Duodenal mucosa (tissue), 2 donors: ENCODE measurements around the gene LRRC36.
"Not testable (repeated sequence)": the region's sequence is repeated elsewhere in the genome, so short reads cannot be mapped to it uniquely, and the experiment has no call there.

ENCODE experiments used
- H3K27ac ChIP-seq: one replicate; pipeline ENCODE4 v1.7.0; 2013; ENCODE audit warnings: low read depth, low read length
- H3K27me3 ChIP-seq, 2 donors: one replicate each; pipeline ENCODE4 v1.7.0; 2013; ENCODE audit warnings: low read length in 2 of 2, control low read depth in 1 of 2; ENCODE audit not compliant: insufficient read depth in 2 of 2, control insufficient read depth in 1 of 2
- H3K36me3 ChIP-seq, 2 donors: one replicate each; pipeline ENCODE4 v1.7.0; 2013; ENCODE audit warnings: low read length in 2 of 2, control low read depth in 1 of 2; ENCODE audit not compliant: insufficient read depth in 2 of 2, control insufficient read depth in 1 of 2
- H3K4me1 ChIP-seq, 2 donors: one replicate each; pipeline ENCODE4 v1.7.0; 2013; ENCODE audit warnings: low read length in 2 of 2, control low read depth in 1 of 2; ENCODE audit not compliant: insufficient read depth in 2 of 2, control insufficient read depth in 1 of 2
- H3K4me3 ChIP-seq, 2 donors: one replicate each; pipeline ENCODE4 v1.7.0; 2013; ENCODE audit warnings: low read length in 2 of 2, low read depth in 1 of 2
- H3K9ac ChIP-seq, 2 donors: one replicate each; pipeline ENCODE4 v1.7.0; 2013; ENCODE audit warnings: low read length in 2 of 2, low read depth in 1 of 2
- H3K9me3 ChIP-seq, 2 donors: one replicate each; pipeline ENCODE4 v1.7.0; 2013; ENCODE audit warnings: low read length in 2 of 2, control low read depth in 1 of 2; ENCODE audit not compliant: control insufficient read depth in 1 of 2

LRRC36 gene

DNA sequence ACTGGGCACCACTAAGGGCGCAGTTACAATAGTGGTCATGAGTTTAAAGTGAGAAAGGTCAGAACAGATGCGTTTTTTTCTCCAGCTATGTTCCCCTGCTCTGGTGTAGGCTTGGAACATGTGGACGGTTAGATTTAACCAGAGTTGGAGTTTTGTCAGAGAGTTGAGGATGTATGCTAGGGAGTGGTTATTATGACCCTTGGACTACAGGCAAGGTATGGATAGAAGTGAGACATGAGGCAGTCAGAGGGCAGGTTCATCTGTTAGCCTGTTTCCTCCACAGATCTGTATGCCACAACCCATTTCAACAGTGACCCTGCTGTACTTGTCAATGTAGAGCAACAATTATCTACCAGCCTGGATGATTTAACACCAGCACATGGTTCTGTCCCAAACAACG is 44.0 kb downstream of the LRRC36 start:
- Histone ChIP-seq H3K27me3 (no peaks in the 10 kb centered on the region), H3K36me3 (no peaks in the 10 kb centered on the region), H3K4me3 (no peak overlapping the region), H3K9ac (no peak overlapping the region), H3K4me1 (peaks cover 5 to 9% of the 10 kb centered on the region in 2 donors), H3K27ac (no peak overlapping the region), H3K9me3 (no peaks in the 10 kb centered on the region)

DNA sequence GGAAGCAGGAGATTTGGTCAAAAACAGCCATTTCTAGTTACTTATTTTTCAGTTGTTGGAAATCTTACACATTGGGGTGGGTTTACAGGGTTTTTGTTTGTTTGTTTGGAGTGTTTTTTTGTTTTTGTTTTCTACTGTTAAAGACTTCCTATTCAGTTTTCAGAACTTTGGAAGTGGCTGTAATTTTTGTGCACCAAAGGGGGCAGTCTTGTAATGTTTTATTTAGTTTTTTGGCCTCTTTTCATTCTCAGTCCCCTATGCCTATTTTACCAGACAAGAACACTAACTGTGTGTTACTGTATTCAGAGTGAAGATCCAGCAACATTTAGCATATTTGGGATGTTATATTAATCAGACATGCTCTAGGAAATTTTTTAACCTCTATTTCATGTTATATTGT is 46.0 kb downstream of the LRRC36 start:
- peaks cover 5 to 9% of the 10 kb centered on the region in 2 donors for H3K4me1 ChIP-seq
- no peak overlapping the region for H3K27ac ChIP-seq
- no peak overlapping the region for H3K9ac ChIP-seq
- H3K27me3 ChIP-seq = peaks cover 0 to 3% of the 10 kb centered on the region in 2 donors
- no peaks in the 10 kb centered on the region for H3K9me3 ChIP-seq
- no peak overlapping the region for H3K4me3 ChIP-seq
- no peaks in the 10 kb centered on the region for H3K36me3 ChIP-seq

- H3K4me1 ChIP-seq, H3K9ac ChIP-seq, H3K27me3 ChIP-seq, H3K36me3 ChIP-seq, H3K27ac ChIP-seq, H3K4me3 ChIP-seq, H3K9me3 ChIP-seq: not testable (repeated sequence)
Measured at GRCh38 chr16:67376012-67376411, 49.4 kb downstream of the LRRC36 start.

GRCh38 chr16:67378642-67379041 is 52.0 kb downstream of the LRRC36 start:
- Histone ChIP-seq H3K9ac (no peak overlapping the region), H3K27ac (no peak overlapping the region), H3K4me1 (no peaks in the 10 kb centered on the region), H3K27me3 (peaks cover 0 to 3% of the 10 kb centered on the region in 2 donors), H3K9me3 (no peaks in the 10 kb centered on the region), H3K4me3 (no peak overlapping the region), H3K36me3 (no peaks in the 10 kb centered on the region)

DNA sequence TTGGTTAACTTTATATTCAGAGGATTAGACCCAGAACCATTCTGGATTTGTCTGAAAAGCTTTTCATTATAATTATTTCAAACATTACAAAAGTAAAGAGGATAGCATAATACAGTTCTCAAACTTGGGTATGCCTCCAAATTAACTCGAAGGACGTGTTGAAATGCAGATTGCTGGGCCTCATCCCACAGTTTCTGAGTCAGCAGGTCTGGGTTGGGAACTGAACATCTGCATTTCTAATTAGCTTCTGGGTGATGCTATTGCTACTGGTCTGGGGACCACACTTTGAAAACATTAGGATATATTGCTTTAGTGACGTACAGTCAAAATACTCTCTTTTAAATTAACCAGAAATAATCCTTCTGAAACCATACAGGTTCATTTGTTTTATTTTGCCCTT is 56.7 kb downstream of the LRRC36 start:
- Histone ChIP-seq H3K9ac (no peak overlapping the region), H3K9me3 (no peaks in the 10 kb centered on the region), H3K36me3 (no peaks in the 10 kb centered on the region), H3K27me3 (no peaks in the 10 kb centered on the region), H3K4me1 (no peaks in the 10 kb centered on the region), H3K27ac (no peak overlapping the region), H3K4me3 (no peak overlapping the region)

DNA sequence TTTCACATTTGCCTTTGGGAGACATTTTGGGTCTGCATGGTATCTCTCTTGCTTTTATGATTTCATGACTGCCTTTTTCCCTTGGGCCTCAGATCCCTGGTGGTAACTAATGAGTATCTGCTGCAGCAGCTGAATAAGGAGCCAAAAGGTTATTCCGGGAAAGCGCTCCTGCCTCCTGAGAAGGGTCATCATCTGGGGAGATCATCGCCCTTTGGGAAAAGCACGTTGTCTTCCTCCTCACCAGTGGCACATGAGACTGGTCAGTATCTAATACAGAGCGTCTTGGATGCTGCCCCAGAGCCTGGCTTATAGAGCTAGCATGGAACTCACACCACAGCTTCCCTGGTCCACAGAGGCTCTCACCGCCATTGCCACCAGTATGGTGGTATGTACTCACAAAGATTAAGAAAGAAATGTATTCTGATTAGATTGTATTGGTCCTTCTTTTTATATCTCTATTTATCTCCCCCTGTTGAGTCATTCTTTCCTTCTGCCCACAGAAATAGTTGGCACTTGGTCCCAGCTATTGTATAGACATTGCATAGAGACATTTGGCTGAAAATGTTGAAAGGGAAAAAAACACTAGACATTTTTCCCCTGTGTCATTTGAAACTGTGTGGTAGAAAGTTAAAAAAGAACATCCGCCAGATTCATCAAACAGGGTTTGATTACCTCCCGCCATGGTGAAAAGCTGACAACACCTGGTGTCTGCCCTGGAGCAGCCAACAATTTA is 58.3 kb downstream of the LRRC36 start:
- H3K27me3 ChIP-seq = no peaks in the 10 kb centered on the region
- no peak overlapping the region for H3K9ac ChIP-seq
- H3K27ac ChIP-seq = no peak overlapping the region
- no peaks in the 10 kb centered on the region for H3K9me3 ChIP-seq
- peaks cover 0 to 4% of the 10 kb centered on the region in 2 donors for H3K4me1 ChIP-seq
- no peak overlapping the region for H3K4me3 ChIP-seq
- H3K36me3 ChIP-seq = no peaks in the 10 kb centered on the region

GRCh38 chr16:67386861-67387455 is 60.3 kb downstream of the LRRC36 start:
- no peak overlapping the region for H3K9ac ChIP-seq
- no peak overlapping the region for H3K27ac ChIP-seq
- peaks cover 0 to 20% of the 10 kb centered on the region in 2 donors for H3K4me1 ChIP-seq
- no peak overlapping the region for H3K4me3 ChIP-seq
- no peaks in the 10 kb centered on the region for H3K36me3 ChIP-seq
- no peaks in the 10 kb centered on the region for H3K9me3 ChIP-seq
- H3K27me3 ChIP-seq = no peaks in the 10 kb centered on the region

- Histone ChIP-seq H3K27me3 (no peaks in the 10 kb centered on the region), H3K9ac (no peak overlapping the region), H3K9me3 (no peaks in the 10 kb centered on the region), H3K36me3 (no peaks in the 10 kb centered on the region), H3K4me1 (peaks cover 0 to 26% of the 10 kb centered on the region in 2 donors), H3K27ac (no peak overlapping the region), H3K4me3 (no peak overlapping the region)
Measured at GRCh38 chr16:67387479-67388079, 61.0 kb downstream of the LRRC36 start.

- no peak overlapping the region for H3K27ac ChIP-seq
- no peaks in the 10 kb centered on the region for H3K27me3 ChIP-seq
Measured at GRCh38 chr16:67388191-67388590, 61.6 kb downstream of the LRRC36 start.

DNA sequence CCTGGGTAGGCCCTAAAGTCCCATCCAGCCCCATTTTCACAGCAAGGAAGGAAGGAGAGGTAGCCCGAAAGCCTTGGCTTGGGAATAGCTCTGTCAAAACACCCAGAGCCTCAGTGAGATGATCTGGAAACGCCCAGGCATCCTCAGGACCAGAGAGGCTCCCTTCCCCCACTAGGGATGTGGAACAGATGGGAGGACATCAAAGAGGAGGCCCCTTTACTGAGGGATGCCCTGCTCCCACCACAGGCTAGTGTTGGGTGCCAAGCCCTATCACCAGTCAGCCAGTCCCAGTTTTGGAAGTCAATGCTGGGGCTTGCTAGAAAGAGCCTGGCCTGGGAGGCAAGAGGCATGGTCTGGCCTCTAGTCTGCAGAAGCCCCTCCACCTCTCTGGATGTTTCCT is 62.0 kb downstream of the LRRC36 start:
- Histone ChIP-seq H3K27me3 (no peaks in the 10 kb centered on the region), H3K27ac (no peak overlapping the region), H3K9ac (no peak overlapping the region), H3K4me3 (no peak overlapping the region), H3K36me3 (no peaks in the 10 kb centered on the region), H3K4me1 (peaks cover under 1 to 32% of the 10 kb centered on the region in 2 donors), H3K9me3 (no peaks in the 10 kb centered on the region)

More at GRCh38 chr16:67388191-67388590, 61.6 kb downstream of the LRRC36 start:
- Histone ChIP-seq H3K4me3 (no peak overlapping the region), H3K36me3 (no peaks in the 10 kb centered on the region), H3K9ac (no peak overlapping the region), H3K4me1 (peaks cover 0 to 32% of the 10 kb centered on the region in 2 donors), H3K9me3 (no peaks in the 10 kb centered on the region)
